Stimulated activated CD4-positive, alpha-beta T cell treated with anti-CD3 and anti-CD28 coated beads, Interleukin-2, amount 100 ng/mL, for 24 hours (primary cell): ENCODE measurements around the gene LMBR1.
"Not testable (repeated sequence)": the region's sequence is repeated elsewhere in the genome, so short reads cannot be mapped to it uniquely, and the experiment has no call there.

Experiments
- DNase-seq, 2 donors: peaks; one replicate each; pipeline ENCODE4 v3.0.0-alpha.2; 2020

Gene LMBR1

GRCh38 chr7:156845379-156846101, 47.4 kb downstream of the LMBR1 start:
- DNase-seq = no peak

GRCh38 chr7:156843582-156843981, 49.4 kb downstream of the LMBR1 start:
- DNase-seq = not testable (repeated sequence)

- no peak for DNase-seq
These were observed 49.8 kb downstream of the LMBR1 start for GRCh38 chr7:156843157-156843556.

GRCh38 chr7:156842740-156843140, 50.2 kb downstream of the LMBR1 start:
- no peak for DNase-seq

- no peak for DNase-seq
These were observed 50.7 kb downstream of the LMBR1 start for GRCh38 chr7:156842317-156842716.

- DNase-seq = no peak
These were observed 51.5 kb downstream of the LMBR1 start for GRCh38 chr7:156841497-156841896.

- DNase-seq = no peak
These were observed 52.8 kb downstream of the LMBR1 start for GRCh38 chr7:156840134-156840533.

- DNase-seq = no peak
These were observed 56.5 kb downstream of the LMBR1 start for GRCh38 chr7:156836443-156836842.

- DNase-seq = no peak
These were observed 58.5 kb downstream of the LMBR1 start for GRCh38 chr7:156834462-156834861.

GRCh38 chr7:156833312-156833711, 59.7 kb downstream of the LMBR1 start:
- no peak for DNase-seq

- no peak for DNase-seq
These were observed 60.6 kb downstream of the LMBR1 start for GRCh38 chr7:156832195-156832877.

GRCh38 chr7:156829669-156830336, 63.2 kb downstream of the LMBR1 start:
- DNase-seq = no peak

GRCh38 chr7:156827587-156828203, 65.3 kb downstream of the LMBR1 start:
- no peak for DNase-seq

- no peak for DNase-seq
These were observed 69.5 kb downstream of the LMBR1 start for GRCh38 chr7:156823435-156823834.

GRCh38 chr7:156820445-156821063, 72.4 kb downstream of the LMBR1 start:
- no peak for DNase-seq

- no peak for DNase-seq
These were observed 73.2 kb downstream of the LMBR1 start for GRCh38 chr7:156819733-156820295.

- no peak for DNase-seq
These were observed 74.8 kb downstream of the LMBR1 start for GRCh38 chr7:156818133-156818532.

- no peak for DNase-seq
These were observed 75.9 kb downstream of the LMBR1 start for GRCh38 chr7:156816943-156817572.

- no peak for DNase-seq
These were observed 81.3 kb downstream of the LMBR1 start for GRCh38 chr7:156811706-156812105.

GRCh38 chr7:156803656-156804055, 89.3 kb downstream of the LMBR1 start:
- DNase-seq = not testable (repeated sequence)

GRCh38 chr7:156802214-156802613, 90.8 kb downstream of the LMBR1 start:
- no peak for DNase-seq

GRCh38 chr7:156795415-156795814, 97.6 kb downstream of the LMBR1 start:
- DNase-seq = no peak
